RWPE1 (cell line): ENCODE results near the gene CBFA2T3.
A peak's percentile ranks its signal among the peaks of the same experiment; 100 is the strongest.

Experiments
- CTCF ChIA-PET: fragments of 350-600 bp; sonication (Branson Sonifier 250); formaldehyde crosslinking; extraction: SDS; loops from one replicate; lab custom pipeline; 2021; lab: Yijun Ruan, JAX
- POLR2A ChIA-PET: fragments of 400-600 bp; formaldehyde crosslinking; extraction: SDS; loops from one replicate; lab custom pipeline; 2020; ENCODE audit warnings: antibody characterized with exemption; ENCODE audit not compliant: low non-redundant PET; lab: Yijun Ruan, JAX
- DNase-seq: peaks from one replicate; pipeline ENCODE4 v3.0.0; 2012; ENCODE audit warnings: low spot score
- H3K27ac ChIP-seq: fragments of 450-650 bp; 2 replicates; pipeline ENCODE4 v1.5.1; 2017
- CTCF ChIP-seq: fragments of 450-650 bp; conservative IDR thresholded peaks from 2 replicates; pipeline ENCODE4 v1.5.1; 2017; ENCODE audit warnings: low read depth, mild to moderate bottlenecking

Gene CBFA2T3

GRCh38 chr16:88839745-88840599 is 137.0 kb downstream of the CBFA2T3 start:
- TF ChIP-seq CTCF, result no peak
- H3K27ac ChIP-seq, result no peak overlapping the region
- POLR2A ChIA-PET, result no interaction called here
- DNase-seq, result no peak
- CTCF ChIA-PET, result interaction anchor here (0.5 to 1.7 kb wide), 2 partner anchors 17 to 258 kb away, joined by 3 to 7 read pairs; partner anchors contain the start of genes GALNS and TRAPPC2L

- ChIA-PET CTCF (interaction anchor here (1.7 kb wide), 1 partner anchor 18 kb away, joined by 7 read pairs; the partner anchor contains the start of genes GALNS and TRAPPC2L), POLR2A (no interaction called here)
- no peak for DNase-seq
- no peak for TF ChIP-seq CTCF
- no peak overlapping the region for H3K27ac ChIP-seq
These were observed 137.9 kb downstream of the CBFA2T3 start for GRCh38 chr16:88839026-88839529.

DNA sequence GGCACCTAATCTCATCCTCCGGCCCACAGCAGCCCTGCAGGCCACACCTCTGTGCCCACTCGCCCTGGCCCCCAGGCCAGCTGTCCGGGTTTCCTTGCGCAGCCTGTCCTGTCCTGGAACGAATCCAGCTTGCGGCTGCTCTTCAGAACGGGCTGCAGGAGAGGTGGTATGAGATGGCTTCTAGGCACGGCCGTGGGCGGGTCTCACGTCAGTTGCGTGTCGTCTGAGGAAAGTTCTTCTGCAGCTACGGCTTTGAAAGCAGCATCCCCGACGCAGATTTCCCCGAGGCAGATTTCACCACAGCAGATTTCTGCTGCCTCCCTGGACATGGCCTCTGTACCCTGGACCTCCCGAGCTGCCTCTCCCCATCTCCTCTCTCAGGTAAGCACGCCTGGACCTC is 138.4 kb downstream of the CBFA2T3 start:
- no peak overlapping the region for H3K27ac ChIP-seq
- CTCF ChIA-PET, result interaction anchor here (1.7 kb wide), 1 partner anchor 18 kb away, joined by 7 read pairs; the partner anchor contains the start of genes GALNS and TRAPPC2L
- no peak for TF ChIP-seq CTCF
- DNase-seq, result no peak
- POLR2A ChIA-PET, result no interaction called here

- 0 out of 2 replicates have a peak overlapping the region, but pooled peaks have one; percentile 3 for H3K27ac ChIP-seq
- TF ChIP-seq CTCF, result no peak
- DNase-seq, result no peak
- CTCF ChIA-PET, result interaction anchor here (1.7 kb wide), 1 partner anchor 19 kb away, joined by 7 read pairs; the partner anchor contains the start of genes GALNS and TRAPPC2L
- POLR2A ChIA-PET, result no interaction called here
These were observed 139.2 kb downstream of the CBFA2T3 start for GRCh38 chr16:88837806-88838205.

DNA sequence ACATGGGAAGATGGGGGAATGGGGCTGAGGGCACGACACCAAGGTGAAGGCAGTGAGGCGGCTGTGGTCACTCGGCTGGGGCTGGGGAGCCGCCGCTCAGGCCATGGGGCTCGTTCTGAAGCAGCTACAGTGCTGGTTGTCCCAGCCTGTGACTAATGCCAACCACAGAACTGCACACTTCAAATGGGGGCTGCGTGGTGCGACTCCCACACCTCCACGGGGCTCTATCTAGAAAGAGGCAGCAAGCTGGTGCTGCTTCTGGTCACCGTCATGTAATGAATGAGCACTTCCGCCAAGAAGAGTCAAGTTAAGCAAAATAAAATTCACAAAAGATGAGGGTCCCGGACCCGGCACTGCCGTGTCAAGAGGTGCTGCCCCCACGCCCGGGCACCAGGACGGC is 140.2 kb downstream of the CBFA2T3 start:
- no peak for DNase-seq
- peak overlapping the region; percentile 3; the same call in 1 of the 2 replicates for H3K27ac ChIP-seq

More for the DNA sequence above, 140.2 kb downstream of the CBFA2T3 start:
- no peak for TF ChIP-seq CTCF
- POLR2A ChIA-PET, result no interaction called here
- CTCF ChIA-PET, result no interaction called here
